Cardiac muscle cell (in vitro differentiated cells and primary cell): ENCODE measurements around the gene MTUS2. TPM values are rescaled to one million over a fixed set of nuclear protein-coding genes. Genes with fewer than 3 reads are reported as not detected.

Experiments used
- DNase-seq, 2 donors: peaks; one replicate each; pipeline versions ENCODE4 v3.0.0 to v3.0.0-alpha.2; 2010 to 2017; ENCODE audit warnings: low read depth in 1 of 2, low spot score in 1 of 2
- H3K27ac ChIP-seq: fragments of 200-600 bp; sonication (generic); 2 replicates; pipeline ENCODE4 v1.5.1; 2016
- H3K27me3 ChIP-seq: fragments of 200-600 bp; sonication (generic); 2 replicates; pipeline ENCODE4 v1.6.0; 2016; ENCODE audit warnings: control low read depth
- H3K36me3 ChIP-seq: fragments of 200-600 bp; sonication (generic); 2 replicates; pipeline ENCODE4 v1.5.1; 2016; ENCODE audit warnings: control low read depth
- H3K4me1 ChIP-seq: fragments of 200-600 bp; sonication (generic); 2 replicates; pipeline ENCODE4 v1.8.1; 2017; ENCODE audit warnings: low read depth, mild to moderate bottlenecking, mixed run types
- H3K4me3 ChIP-seq: fragments of 200-600 bp; sonication (generic); 2 replicates; pipeline ENCODE4 v1.5.1; 2016; ENCODE audit warnings: mild to moderate bottlenecking
- H3K9me3 ChIP-seq: fragments of 200-600 bp; sonication (generic); 2 replicates; pipeline ENCODE4 v1.5.1; 2017; ENCODE audit warnings: low read depth, mild to moderate bottlenecking, control low read depth
- polyA plus RNA-seq: library from polyadenylated mRNA; unstranded; fragments of >200 nt; fragmentation: Nextera tagmentation; extraction: Ambion mirVana; gene quantifications from 2 replicates; pipeline ENCODE4 v1.2.1, GENCODE V29; 2016
- total RNA-seq: library from RNA; depleted of rRNA; stranded (reverse); fragments of >200 nt; gene quantifications from 2 replicates; pipeline ENCODE4 v1.2.3, GENCODE V29; 2016
- TF ChIP-seq, protein P1 (sequence below): IDR thresholded peaks from 2 replicates; pipeline ENCODE4 v1.5.1; 2012; ENCODE audit warnings: low read depth, mild to moderate bottlenecking, low read length

The MTUS2 gene
- total and polyA plus RNA-seq, 2 experiments from 2014 or later: 31.6 to 96.9 TPM

DNA sequence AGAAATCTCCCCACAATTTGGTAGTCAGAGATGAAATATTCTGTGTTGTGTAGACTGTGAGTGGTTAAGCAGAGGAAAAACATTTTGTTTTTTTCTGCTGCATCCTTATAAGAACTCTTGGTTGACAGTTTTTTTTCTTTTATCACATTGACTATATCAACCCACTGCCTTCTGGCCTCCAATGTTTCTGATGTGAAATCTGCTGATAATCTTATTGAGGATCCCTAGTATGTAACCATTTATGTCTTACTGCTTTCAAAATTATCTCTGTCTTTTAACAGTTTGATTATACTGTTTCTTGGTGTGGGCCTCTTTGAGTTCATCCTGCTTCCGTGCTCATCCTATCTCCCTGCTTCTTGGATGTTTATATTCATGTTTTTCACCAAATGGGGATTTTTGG is 316.9 kb downstream of the MTUS2 start:
- TF ChIP-seq, protein P1, sequence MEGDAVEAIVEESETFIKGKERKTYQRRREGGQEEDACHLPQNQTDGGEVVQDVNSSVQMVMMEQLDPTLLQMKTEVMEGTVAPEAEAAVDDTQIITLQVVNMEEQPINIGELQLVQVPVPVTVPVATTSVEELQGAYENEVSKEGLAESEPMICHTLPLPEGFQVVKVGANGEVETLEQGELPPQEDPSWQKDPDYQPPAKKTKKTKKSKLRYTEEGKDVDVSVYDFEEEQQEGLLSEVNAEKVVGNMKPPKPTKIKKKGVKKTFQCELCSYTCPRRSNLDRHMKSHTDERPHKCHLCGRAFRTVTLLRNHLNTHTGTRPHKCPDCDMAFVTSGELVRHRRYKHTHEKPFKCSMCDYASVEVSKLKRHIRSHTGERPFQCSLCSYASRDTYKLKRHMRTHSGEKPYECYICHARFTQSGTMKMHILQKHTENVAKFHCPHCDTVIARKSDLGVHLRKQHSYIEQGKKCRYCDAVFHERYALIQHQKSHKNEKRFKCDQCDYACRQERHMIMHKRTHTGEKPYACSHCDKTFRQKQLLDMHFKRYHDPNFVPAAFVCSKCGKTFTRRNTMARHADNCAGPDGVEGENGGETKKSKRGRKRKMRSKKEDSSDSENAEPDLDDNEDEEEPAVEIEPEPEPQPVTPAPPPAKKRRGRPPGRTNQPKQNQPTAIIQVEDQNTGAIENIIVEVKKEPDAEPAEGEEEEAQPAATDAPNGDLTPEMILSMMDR: no peak
- Histone ChIP-seq H3K4me1 (peaks cover 4% of the 10 kb centered on the region), H3K4me3 (no peak overlapping the region), H3K27me3 (no peaks in the 10 kb centered on the region), H3K27ac (no peak overlapping the region), H3K9me3 (no peaks in the 10 kb centered on the region), H3K36me3 (no peaks in the 10 kb centered on the region)
- DNase-seq: no peak

DNA sequence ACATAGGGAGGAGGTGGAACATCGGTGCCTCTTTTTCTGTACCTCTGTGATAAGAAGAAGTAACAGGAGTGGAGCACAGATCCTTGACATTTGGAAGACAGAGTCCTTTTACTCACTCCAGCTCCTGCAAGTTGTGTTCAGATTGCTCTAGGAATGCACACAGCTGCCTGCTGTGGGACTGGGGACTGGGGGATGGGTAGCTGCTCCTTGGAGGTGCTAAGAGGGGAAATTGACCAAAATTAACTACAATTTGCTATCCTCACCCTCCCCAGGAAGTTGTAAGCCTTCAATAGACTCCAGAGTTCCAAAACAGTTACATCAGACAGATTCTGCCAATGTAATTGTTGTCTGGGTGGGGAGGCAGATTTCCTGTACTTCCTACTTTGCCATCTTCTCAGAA is 317.9 kb downstream of the MTUS2 start:
- Histone ChIP-seq H3K4me1 (peaks cover 4% of the 10 kb centered on the region), H3K4me3 (no peak overlapping the region), H3K36me3 (no peaks in the 10 kb centered on the region), H3K27ac (no peak overlapping the region), H3K9me3 (no peaks in the 10 kb centered on the region), H3K27me3 (no peaks in the 10 kb centered on the region)
- TF ChIP-seq, protein P1: no peak
- DNase-seq: no peak

DNA sequence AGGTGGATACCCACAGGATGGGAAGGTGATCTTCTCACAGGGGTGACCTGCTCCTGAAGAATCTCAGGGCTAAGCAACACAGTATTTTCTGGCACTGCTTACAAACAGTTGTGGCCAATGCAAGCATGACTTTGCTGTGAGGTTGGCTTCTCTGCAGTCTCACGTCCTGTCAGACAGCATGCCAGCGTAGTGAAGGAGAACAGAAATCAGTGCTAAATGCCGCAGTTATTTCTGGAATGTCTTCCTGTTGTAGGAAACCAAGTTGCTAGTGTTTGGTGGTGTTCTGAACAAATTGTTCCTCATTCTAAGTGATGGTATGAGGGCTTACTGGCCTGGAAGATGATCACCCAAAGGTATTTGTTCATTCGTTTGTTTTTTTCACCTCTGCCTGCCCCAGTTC is 320.1 kb downstream of the MTUS2 start:
- no peaks in the 10 kb centered on the region for H3K27me3 ChIP-seq
- peak; percentile 36 to 53 for DNase-seq
- H3K9me3 ChIP-seq: no peaks in the 10 kb centered on the region
- H3K27ac ChIP-seq: peak overlapping the region; percentile 3
- peaks cover 4% of the 10 kb centered on the region for H3K4me1 ChIP-seq
- TF ChIP-seq, protein P1: no peak
- no peaks in the 10 kb centered on the region for H3K36me3 ChIP-seq
- no peak overlapping the region for H3K4me3 ChIP-seq

DNA sequence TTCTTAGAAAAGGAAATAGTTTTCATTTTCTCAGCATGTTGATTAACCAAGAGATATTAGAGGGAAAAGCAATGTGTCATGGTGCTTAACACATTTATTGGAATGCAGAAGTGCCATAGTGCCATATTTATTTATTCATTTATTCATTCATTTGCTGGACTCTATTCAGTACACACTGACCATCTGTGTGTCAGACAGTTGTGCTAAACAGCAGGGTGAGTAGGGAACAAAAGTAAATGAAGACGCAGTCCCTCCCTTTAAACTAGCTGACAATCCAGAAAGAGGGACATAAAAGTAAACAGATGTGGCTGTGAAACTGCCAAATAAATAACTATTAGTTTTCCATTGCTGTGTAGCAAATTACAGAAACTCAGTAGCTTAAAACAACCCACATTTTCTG is 323.7 kb downstream of the MTUS2 start:
- peaks cover 4% of the 10 kb centered on the region for H3K4me1 ChIP-seq
- no peaks in the 10 kb centered on the region for H3K36me3 ChIP-seq
- TF ChIP-seq, protein P1: no peak
- H3K4me3 ChIP-seq: no peak overlapping the region
- DNase-seq: no peak
- H3K27ac ChIP-seq: no peak overlapping the region
- H3K27me3 ChIP-seq: no peaks in the 10 kb centered on the region
- no peaks in the 10 kb centered on the region for H3K9me3 ChIP-seq

DNA sequence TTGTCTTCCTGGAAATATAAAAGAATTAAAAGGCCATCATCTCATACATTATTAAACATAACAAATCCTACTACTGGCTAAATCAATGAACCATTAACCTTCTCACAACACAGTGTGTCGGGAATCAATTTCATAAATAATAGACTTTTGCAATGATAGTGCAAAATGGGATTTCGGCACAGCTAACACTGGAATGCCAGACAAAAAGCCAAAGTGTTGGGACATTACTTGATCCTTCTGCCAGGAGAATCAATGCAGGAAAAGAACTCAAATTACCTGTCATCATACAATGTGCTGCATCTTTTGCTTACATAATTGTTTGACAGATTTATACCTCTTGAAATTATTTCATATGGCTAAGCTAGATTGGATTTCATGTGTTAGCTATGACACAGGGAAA is 334.3 kb downstream of the MTUS2 start:
- DNase-seq: no peak
- TF ChIP-seq, protein P1: no peak
- no peak overlapping the region for H3K4me3 ChIP-seq
- no peaks in the 10 kb centered on the region for H3K9me3 ChIP-seq
- no peaks in the 10 kb centered on the region for H3K36me3 ChIP-seq
- peaks cover 3% of the 10 kb centered on the region for H3K27me3 ChIP-seq
- no peak overlapping the region for H3K27ac ChIP-seq
- H3K4me1 ChIP-seq: no peaks in the 10 kb centered on the region

DNA sequence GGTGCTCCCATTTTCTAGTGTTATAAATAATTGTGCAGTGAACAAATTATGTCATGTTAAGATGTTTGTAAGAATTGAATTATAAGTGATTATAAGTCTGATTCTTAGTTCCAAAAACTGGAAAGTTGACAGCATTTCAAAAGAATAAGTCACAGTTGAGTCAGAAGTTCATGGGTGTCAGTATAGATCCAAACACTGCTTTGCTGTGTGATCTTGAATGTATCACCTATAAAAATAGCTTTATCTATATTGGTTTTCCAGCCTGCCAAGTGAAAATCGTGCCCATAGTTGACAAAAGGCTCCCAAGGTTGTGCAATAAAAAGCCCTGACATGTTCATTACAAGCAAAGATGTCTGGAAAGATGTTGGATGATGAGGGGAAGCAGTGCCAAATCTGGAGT is 336.0 kb downstream of the MTUS2 start:
- Histone ChIP-seq H3K4me1 (no peaks in the 10 kb centered on the region), H3K27me3 (peaks cover 3% of the 10 kb centered on the region), H3K4me3 (no peak overlapping the region), H3K27ac (no peak overlapping the region), H3K9me3 (no peaks in the 10 kb centered on the region), H3K36me3 (no peaks in the 10 kb centered on the region)
- TF ChIP-seq, protein P1: no peak
- DNase-seq: no peak
